SW 1271 (cell line): Measurements from ENCODE around the gene UCHL5.
A peak's percentile ranks its signal among the peaks of the same experiment; 100 is the strongest.
"Not testable (repeated sequence)": the region's sequence is repeated elsewhere in the genome, so short reads cannot be mapped to it uniquely, and the experiment has no call there.

Experiments
- DNase-seq, 2 experiments: peaks; one replicate each; lab custom pipeline; 2025; lab: John Stamatoyannopoulos, UW

UCHL5 gene

GRCh38 chr1:193065954-193066353, 6.8 kb upstream of the UCHL5 start:
- DNase-seq, result no peak

DNA sequence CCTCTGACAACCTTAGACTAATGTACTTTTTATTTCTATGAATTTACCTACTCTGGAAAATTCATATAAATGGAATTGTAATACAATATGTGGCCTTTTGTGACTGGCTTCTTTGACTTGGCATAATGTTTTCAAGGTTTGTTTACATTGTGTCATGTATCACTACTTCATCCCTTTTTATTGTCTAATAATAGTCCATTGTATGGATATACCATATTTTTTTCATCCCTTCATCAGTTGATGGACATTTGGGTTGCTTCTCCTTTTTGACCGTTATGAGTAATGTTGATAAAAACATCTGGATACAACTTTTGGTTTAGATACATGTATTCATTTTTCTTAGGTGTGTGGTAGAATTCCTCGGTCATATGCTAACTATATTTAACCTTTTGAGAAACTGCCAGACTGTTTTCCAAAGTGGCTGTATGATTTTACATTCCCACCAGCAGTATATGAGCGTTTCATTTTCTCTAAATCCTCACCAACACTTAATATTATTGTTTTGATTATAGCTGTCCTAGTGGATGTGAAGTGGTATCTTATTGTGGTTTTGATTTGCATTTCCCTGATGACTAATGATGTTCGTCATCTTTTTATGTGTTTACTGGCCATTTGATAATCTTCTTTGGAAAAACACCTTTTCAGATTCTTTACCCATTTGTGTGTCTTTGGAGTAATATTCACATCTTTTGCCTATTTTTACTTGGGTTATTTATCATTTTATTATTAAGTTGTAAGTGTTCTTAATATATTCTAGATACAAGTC, 3.7 kb upstream of the UCHL5 start:
- DNase-seq, result no peak

GRCh38 chr1:193060938-193061337, 1.8 kb upstream of the UCHL5 start:
- DNase-seq, result no peak

GRCh38 chr1:193060406-193060805, 1.2 kb upstream of the UCHL5 start:
- no peak for DNase-seq

- DNase-seq, result no peak
Observed at GRCh38 chr1:193060115-193060403, 899 bp upstream of the UCHL5 start.

DNA sequence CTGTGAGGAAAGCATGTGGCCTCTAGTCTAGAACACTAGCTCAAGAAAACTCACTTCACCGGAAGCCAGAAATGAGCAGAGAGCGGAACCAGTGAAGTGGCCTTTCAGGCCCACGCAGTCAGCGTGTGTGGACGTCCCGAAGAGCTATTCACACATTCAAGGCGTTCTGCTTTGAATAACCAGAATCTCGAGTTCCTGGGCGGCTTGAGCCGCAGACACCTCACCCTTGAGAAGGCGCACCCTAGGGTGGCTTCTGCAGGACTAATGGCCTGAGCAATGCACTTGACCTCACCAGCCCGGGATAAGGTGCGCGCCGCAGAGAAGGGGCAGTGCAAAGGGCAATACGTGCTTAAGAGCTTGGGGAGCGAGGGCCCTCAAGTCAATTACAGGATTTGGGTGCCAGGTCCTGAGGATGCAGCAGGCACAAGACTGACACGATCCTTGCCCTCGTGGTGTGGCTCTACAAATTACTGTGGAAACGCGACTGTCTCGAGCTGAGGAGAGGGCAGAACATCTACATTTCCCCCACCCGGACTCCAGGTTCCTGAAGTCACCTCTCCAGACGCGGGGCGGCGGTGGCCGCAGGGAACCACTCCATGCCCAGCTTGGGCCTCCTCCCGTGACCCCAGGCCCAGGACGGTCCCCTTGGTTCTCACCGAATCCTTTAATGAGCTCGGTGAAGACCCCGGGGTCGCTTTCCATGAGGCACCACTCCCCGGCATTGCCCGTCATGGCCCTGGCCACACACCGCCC, 455 bp downstream of the UCHL5 start:
- DNase-seq, result peak in 1 of 2 experiments; percentile 11

- no peak for DNase-seq
Observed at GRCh38 chr1:193054169-193054675, 4.9 kb downstream of the UCHL5 start.

GRCh38 chr1:193048913-193049312, 10.2 kb downstream of the UCHL5 start:
- not testable (repeated sequence) for DNase-seq

- DNase-seq, result no peak
Observed at GRCh38 chr1:193042766-193043691, 16.1 kb downstream of the UCHL5 start.

DNA sequence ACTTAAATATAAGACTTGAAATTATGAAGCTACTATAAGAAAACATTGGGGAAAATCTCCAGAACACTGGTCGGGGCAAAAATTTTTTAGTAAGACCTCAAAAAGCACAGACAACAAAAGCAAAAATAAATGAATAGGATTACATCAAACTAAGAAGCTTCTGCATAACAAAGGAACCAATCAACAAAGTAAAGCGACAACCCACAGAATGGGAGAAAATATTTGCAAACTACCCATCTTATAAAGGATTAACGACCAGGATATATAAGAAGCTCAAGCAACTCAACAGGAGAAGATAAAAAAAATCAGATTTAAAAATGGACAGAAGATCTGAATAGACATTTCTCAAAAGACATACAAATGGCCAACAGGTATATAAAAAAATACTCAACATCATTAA, 19.1 kb downstream of the UCHL5 start:
- no peak for DNase-seq

GRCh38 chr1:193036337-193037047, 22.7 kb downstream of the UCHL5 start:
- no peak for DNase-seq

- no peak for DNase-seq
Observed at GRCh38 chr1:193033610-193034009, 25.6 kb downstream of the UCHL5 start.

DNA sequence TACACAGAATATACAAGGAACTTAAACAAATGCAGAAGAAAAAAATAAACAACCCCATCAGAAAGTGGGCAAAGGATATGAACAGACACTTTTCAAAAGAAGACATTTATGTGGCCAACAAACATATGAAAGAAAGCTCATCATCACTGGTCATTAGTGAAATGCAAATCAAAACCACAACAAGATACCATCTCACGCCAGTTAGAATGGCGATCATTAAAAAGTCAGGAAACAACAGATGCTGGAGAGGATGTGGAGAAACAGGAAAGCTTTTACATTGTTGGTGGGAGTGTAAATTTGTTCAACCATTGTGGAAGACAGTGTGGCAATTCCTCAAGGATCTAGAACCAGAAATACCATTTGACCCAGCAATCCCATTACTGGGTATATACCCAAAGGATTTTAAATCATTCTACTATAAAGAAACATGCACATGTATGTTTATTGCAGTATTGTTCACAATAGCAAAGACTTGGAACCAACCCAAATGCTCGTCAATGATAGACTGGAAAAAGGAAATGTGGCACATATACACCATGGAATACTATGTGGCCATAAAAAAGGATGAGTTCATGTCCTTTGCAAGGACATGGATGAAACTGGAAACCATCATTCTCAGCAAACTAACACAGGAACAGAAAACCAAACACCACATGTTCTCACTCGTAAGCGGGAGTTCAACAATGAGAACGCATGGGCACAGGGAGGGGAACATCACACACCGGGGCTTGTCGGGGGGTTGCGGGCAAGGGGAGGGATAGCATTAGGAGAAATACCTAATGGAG, 26.3 kb downstream of the UCHL5 start:
- DNase-seq, result not testable (repeated sequence)

GRCh38 chr1:193031431-193031830, 27.7 kb downstream of the UCHL5 start:
- peak in 1 of 2 experiments; percentile 16 for DNase-seq

- DNase-seq, result no peak
Observed at GRCh38 chr1:193030280-193030679, 28.9 kb downstream of the UCHL5 start.

GRCh38 chr1:193025218-193025617, 33.9 kb downstream of the UCHL5 start:
- DNase-seq, result no peak

GRCh38 chr1:193019442-193020026, 39.6 kb downstream of the UCHL5 start:
- DNase-seq, result peak in 1 of 2 experiments; percentile 40

DNA sequence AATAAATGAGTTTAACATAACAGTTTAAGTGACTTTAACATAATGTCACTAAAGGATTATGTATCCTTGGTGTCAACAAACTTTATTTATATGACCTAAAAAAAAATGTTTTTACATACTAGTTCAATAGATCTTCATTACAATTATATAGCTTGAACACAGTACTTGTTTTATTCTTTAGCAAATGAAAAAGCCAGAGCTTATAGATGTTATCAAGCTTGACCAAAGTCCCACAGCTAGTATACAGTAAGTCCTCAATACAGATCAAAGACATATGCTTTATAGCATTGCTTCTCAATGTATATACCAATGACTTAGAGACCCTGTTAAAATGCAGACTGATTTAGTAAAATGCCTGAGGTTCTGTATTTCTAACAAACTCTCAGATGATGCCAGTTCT, 42.4 kb downstream of the UCHL5 start:
- no peak for DNase-seq

- DNase-seq, result no peak
Observed at GRCh38 chr1:193014400-193014799, 44.8 kb downstream of the UCHL5 start.

- no peak for DNase-seq
Observed at GRCh38 chr1:193013707-193014106, 45.5 kb downstream of the UCHL5 start.
